Measurements from ENCODE around the gene GRID2. TPM values are rescaled to one million over a fixed set of nuclear protein-coding genes. Genes with fewer than 3 reads are reported as not detected.

GRID2 gene
- total RNA-seq, 1 donor from 2014 or later: not detected

GRCh38 chr4:93179044-93179443 lies 875.3 kb downstream of the GRID2 start:
- no peak for DNase-seq (ENCODE audit: extremely low spot score, unreplicated experiment)
- Mint-ChIP-seq H3K4me1 (ENCODE audit: unreplicated experiment) (no peaks in the 10 kb centered on the region), H3K27ac (ENCODE audit: unreplicated experiment) (no peak overlapping the region), H3K4me3 (ENCODE audit: unreplicated experiment) (no peak overlapping the region), H3K36me3 (ENCODE audit: unreplicated experiment) (no peaks in the 10 kb centered on the region), H3K9me3 (ENCODE audit: unreplicated experiment) (no peaks in the 10 kb centered on the region), H3K27me3 (ENCODE audit: unreplicated experiment) (peaks cover 2% of the 10 kb centered on the region)
- no peak for TF ChIP-seq CTCF (IDR thresholded peaks at IDR 0.05)

- peaks cover 2% of the 10 kb centered on the region for H3K27me3 Mint-ChIP-seq (ENCODE audit: unreplicated experiment)
- no peak for DNase-seq (ENCODE audit: extremely low spot score, unreplicated experiment)
- no peaks in the 10 kb centered on the region for H3K9me3 Mint-ChIP-seq (ENCODE audit: unreplicated experiment)
- H3K4me1 Mint-ChIP-seq (ENCODE audit: unreplicated experiment): no peaks in the 10 kb centered on the region
- no peak overlapping the region for H3K4me3 Mint-ChIP-seq (ENCODE audit: unreplicated experiment)
- H3K27ac Mint-ChIP-seq (ENCODE audit: unreplicated experiment): no peak overlapping the region
- no peaks in the 10 kb centered on the region for H3K36me3 Mint-ChIP-seq (ENCODE audit: unreplicated experiment)
- TF ChIP-seq CTCF (IDR thresholded peaks at IDR 0.05): no peak
These were observed 879.0 kb downstream of the GRID2 start for GRCh38 chr4:93182722-93183121.

GRCh38 chr4:93183576-93183975 lies 879.8 kb downstream of the GRID2 start:
- Mint-ChIP-seq H3K36me3 (ENCODE audit: unreplicated experiment) (no peaks in the 10 kb centered on the region), H3K4me1 (ENCODE audit: unreplicated experiment) (no peaks in the 10 kb centered on the region), H3K9me3 (ENCODE audit: unreplicated experiment) (no peaks in the 10 kb centered on the region), H3K27me3 (ENCODE audit: unreplicated experiment) (peaks cover 2% of the 10 kb centered on the region), H3K4me3 (ENCODE audit: unreplicated experiment) (no peak overlapping the region), H3K27ac (ENCODE audit: unreplicated experiment) (no peak overlapping the region)
- DNase-seq (ENCODE audit: extremely low spot score, unreplicated experiment): no peak
- no peak for TF ChIP-seq CTCF (IDR thresholded peaks at IDR 0.05)

GRCh38 chr4:93184053-93184452 lies 880.3 kb downstream of the GRID2 start:
- Mint-ChIP-seq H3K27ac (ENCODE audit: unreplicated experiment) (no peak overlapping the region), H3K4me1 (ENCODE audit: unreplicated experiment) (no peaks in the 10 kb centered on the region), H3K27me3 (ENCODE audit: unreplicated experiment) (peaks cover 2% of the 10 kb centered on the region), H3K4me3 (ENCODE audit: unreplicated experiment) (no peak overlapping the region), H3K9me3 (ENCODE audit: unreplicated experiment) (no peaks in the 10 kb centered on the region), H3K36me3 (ENCODE audit: unreplicated experiment) (no peaks in the 10 kb centered on the region)
- TF ChIP-seq CTCF (IDR thresholded peaks at IDR 0.05): no peak
- no peak for DNase-seq (ENCODE audit: extremely low spot score, unreplicated experiment)

GRCh38 chr4:93186846-93187245 lies 883.1 kb downstream of the GRID2 start:
- TF ChIP-seq CTCF (IDR thresholded peaks at IDR 0.05): no peak

More at GRCh38 chr4:93186846-93187245, 883.1 kb downstream of the GRID2 start:
- Mint-ChIP-seq H3K27me3 (ENCODE audit: unreplicated experiment) (peaks cover under 1% of the 10 kb centered on the region), H3K9me3 (ENCODE audit: unreplicated experiment) (no peaks in the 10 kb centered on the region), H3K27ac (ENCODE audit: unreplicated experiment) (no peak overlapping the region), H3K36me3 (ENCODE audit: unreplicated experiment) (no peaks in the 10 kb centered on the region), H3K4me1 (ENCODE audit: unreplicated experiment) (no peaks in the 10 kb centered on the region), H3K4me3 (ENCODE audit: unreplicated experiment) (no peak overlapping the region)
- no peak for DNase-seq (ENCODE audit: extremely low spot score, unreplicated experiment)
